Pancreas (tissue), 10 donors: ENCODE measurements around the gene TMEM244. TPM values are rescaled to one million over a fixed set of nuclear protein-coding genes. Genes with fewer than 3 reads are reported as not detected.
"Not testable (repeated sequence)": the region's sequence is repeated elsewhere in the genome, so short reads cannot be mapped to it uniquely, and the experiment has no call there.

Experiments used
- ATAC-seq, 4 donors: fragments of 200-7000 bp; cut with Tn5 transposase; one replicate each; pipeline versions ENCODE4 v1.8.0 to v1.9.1; 2020; ENCODE audit warnings: mild to moderate bottlenecking in 4 of 4, moderate library complexity in 4 of 4
- DNase-seq, 6 donors: peaks; one replicate each; pipeline ENCODE4 v3.0.0-alpha.2; 2020
- FAIRE-seq: peaks from 2 replicates; lab custom pipeline; 2012; peaks lifted over from hg19 to GRCh38; lab: Jason Lieb, UNC
- H3K27ac ChIP-seq, 4 donors: fragments of 200-600 bp; sonication (generic); 1 replicate in 3 of 4; 2 replicates in 1 of 4; pipeline versions ENCODE4 v1.5.0 to v1.8.0; 2020
- H3K27me3 ChIP-seq, 4 donors: fragments of 200-600 bp; one replicate each; pipeline ENCODE4 v1.8.0; 2021
- H3K36me3 ChIP-seq, 3 donors: fragments of 200-600 bp; sonication (generic) in 1 of 3; one replicate each; pipeline versions ENCODE4 v1.5.0 to v1.8.0; 2020 to 2021
- H3K4me1 ChIP-seq, 3 donors: fragments of 200-600 bp; one replicate each; pipeline ENCODE4 v1.8.0; 2021
- H3K4me3 ChIP-seq, 4 donors: fragments of 200-600 bp; sonication (generic) in 2 of 4; one replicate each; pipeline versions ENCODE4 v1.5.0 to v1.8.0; 2020 to 2021
- H3K9me3 ChIP-seq, 4 donors: fragments of 200-600 bp; one replicate each; pipeline ENCODE4 v1.8.0; 2021
- CTCF ChIP-seq, 4 donors: fragments of 200-600 bp; sonication (generic) in 3 of 4; IDR thresholded peaks; one replicate each; pipeline versions ENCODE4 v1.5.0 to v1.8.0; 2021; ENCODE audit warnings: antibody characterized with exemption in 4 of 4
- WGBS, 2 donors: extraction: QIAGEN DNeasy Blood & Tissue Kit; methylation state at CpG; one replicate each; pipeline ENCODE4 v1.1.7; 2013; 5-methylcytosine and 5-hydroxymethylcytosine counted together
- intact Hi-C, 3 donors: fragments of 100-400 bp; cut with DNase I; formaldehyde crosslinking; loops; one replicate each; pipeline versions ENCODE4 v1.11.1 to v1.14.2; 2022
- polyA plus RNA-seq, 2 donors: library from polyadenylated mRNA; stranded (reverse); fragments of 200-250 nt; gene quantifications; one replicate each; pipeline ENCODE4 v1.2.3, GENCODE V29; 2013
- total RNA-seq, 6 donors: library from RNA; stranded (reverse); fragmentation: NEBNext Ultra II Directional in 4 of 6; extraction: Animal tissue kit (Norgen Biotek cat#: 25700) in 4 of 6; gene quantifications; one replicate each; pipeline versions ENCODE4 v1.2.1 to v1.2.4, GENCODE V29; 2021 to 2023
- donor health status: healthy with polysubstance abuse.
- donor health status: DM: no; HTN: no; CAD: no; lungs with moderate emphysema.
- donor health status: DM: no; HTN: no; CAD: no.
- donor health status: control.
- donor health status: control.
- donor health status: Bipolar disorder and iron deficiency.
- donor health status: DM: yes; HTN: yes; CAD: no.
- donor health status: DM: no; HTN: no; CAD: no.
- donor health status: DM: no; HTN: no; CAD: no.
- donor health status: DM: yes; HTN: yes; CAD: no.

TMEM244 gene
- total and polyA plus RNA-seq, 8 donors = not detected

- intact Hi-C loops = no loop called here
- FAIRE-seq = no peak
- no peaks in the 10 kb centered on the region for H3K36me3 ChIP-seq
- no peak overlapping the region for H3K27ac ChIP-seq
- H3K27me3 ChIP-seq = no peaks in the 10 kb centered on the region
- no peak for DNase-seq
- ATAC-seq = no peak
- TF ChIP-seq CTCF (IDR thresholded peaks at IDR 0.05) = no peak
- no peak overlapping the region for H3K4me3 ChIP-seq
- H3K9me3 ChIP-seq = no peaks in the 10 kb centered on the region
- no peaks in the 10 kb centered on the region for H3K4me1 ChIP-seq
These were observed 18.2 kb downstream of the TMEM244 start for GRCh38 chr6:129842881-129843409.

- TF ChIP-seq CTCF (IDR thresholded peaks at IDR 0.05) = no peak
- Histone ChIP-seq H3K27me3 (no peaks in the 10 kb centered on the region), H3K27ac (no peak overlapping the region), H3K9me3 (no peaks in the 10 kb centered on the region), H3K36me3 (no peaks in the 10 kb centered on the region), H3K4me3 (no peak overlapping the region), H3K4me1 (no peaks in the 10 kb centered on the region)
- ATAC-seq = no peak
- no peak for FAIRE-seq
- 36 to 40% methylated on average over 1 of the region's 1 CpG for WGBS, 2 donors
- intact Hi-C loops = no loop called here
- no peak for DNase-seq
These were observed 19.0 kb downstream of the TMEM244 start for GRCh38 chr6:129842137-129842536.

GRCh38 chr6:129839562-129839961, 21.6 kb downstream of the TMEM244 start:
- DNase-seq, ATAC-seq, H3K4me3 ChIP-seq, FAIRE-seq, H3K27ac ChIP-seq, H3K36me3 ChIP-seq, H3K27me3 ChIP-seq, H3K4me1 ChIP-seq, H3K9me3 ChIP-seq, intact Hi-C loops: not testable (repeated sequence)
- 22 to 54% methylated on average over 1 of the region's 1 CpG for WGBS, 2 donors

GRCh38 chr6:129835691-129836090, 25.4 kb downstream of the TMEM244 start:
- Histone ChIP-seq H3K27ac (no peak overlapping the region), H3K4me1 (no peaks in the 10 kb centered on the region), H3K4me3 (no peak overlapping the region), H3K9me3 (no peaks in the 10 kb centered on the region), H3K27me3 (peaks cover 0 to 4% (median 0%) of the 10 kb centered on the region in 4 donors), H3K36me3 (no peaks in the 10 kb centered on the region)
- no peak for TF ChIP-seq CTCF (IDR thresholded peaks at IDR 0.05)
- no peak for DNase-seq
- intact Hi-C loops = no loop called here
- no peak for ATAC-seq
- WGBS, 2 donors = 60 to 77% methylated on average over 11 of the region's 11 CpGs
- FAIRE-seq = no peak

GRCh38 chr6:129832299-129832698, 28.8 kb downstream of the TMEM244 start:
- intact Hi-C loops = no loop called here

More at GRCh38 chr6:129832299-129832698, 28.8 kb downstream of the TMEM244 start:
- H3K27me3 ChIP-seq = peaks cover 0 to 4% (median 0%) of the 10 kb centered on the region in 4 donors
- no peaks in the 10 kb centered on the region for H3K4me1 ChIP-seq
- H3K27ac ChIP-seq = no peak overlapping the region
- no peak for TF ChIP-seq CTCF (IDR thresholded peaks at IDR 0.05)
- ATAC-seq (no peak), FAIRE-seq (no peak), DNase-seq (no peak)
- whole genome bisulfite sequencing, 2 donors = 72 to 77% methylated on average over 7 of the region's 7 CpGs
- H3K9me3 ChIP-seq = no peaks in the 10 kb centered on the region
- no peaks in the 10 kb centered on the region for H3K36me3 ChIP-seq
- no peak overlapping the region for H3K4me3 ChIP-seq
